Measurements from ENCODE around the gene NTM.

NTM gene

DNA sequence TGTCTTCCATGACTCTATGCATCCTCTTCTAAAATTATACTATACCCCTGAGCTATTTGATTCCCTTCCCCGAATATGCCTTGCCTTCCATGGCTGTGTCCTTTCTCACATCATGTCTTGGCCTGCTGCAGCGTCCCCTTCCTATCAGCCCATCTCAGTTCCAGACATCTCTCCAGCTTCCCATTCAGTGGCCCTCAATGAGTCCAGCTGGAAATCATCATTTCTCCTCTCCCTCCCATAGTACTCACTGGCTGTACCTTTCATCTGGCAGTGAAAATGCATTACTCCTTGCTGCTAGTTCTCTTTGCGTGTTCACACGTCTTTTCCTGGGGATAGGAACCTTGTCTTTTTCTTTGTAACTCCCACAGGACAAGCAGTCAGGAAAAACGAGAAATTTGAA, 486.8 kb downstream of the NTM start:
- no peaks in the 10 kb centered on the region for H3K9me3 ChIP-seq (ENCODE audit: control insufficient read depth, insufficient read depth, low read depth, low read length)
- no peaks in the 10 kb centered on the region for H3K4me1 ChIP-seq (ENCODE audit: control insufficient read depth, insufficient read depth, low read length)
- no peak overlapping the region for H3K4me3 ChIP-seq (ENCODE audit: low read depth, low read length)
- no peaks in the 10 kb centered on the region for H3K36me3 ChIP-seq (ENCODE audit: control insufficient read depth in 2 of 2, insufficient read depth in 1 of 2, low read length in 2 of 2)
- POLR2A ChIA-PET, result no interaction called here
- CTCF ChIA-PET, result interaction anchor here (0.5 to 1.9 kb wide), 3 partner anchors 11 to 793 kb away, joined by 3 to 6 read pairs (median 3); no protein-coding TSS in a partner anchor
- no peak overlapping the region for H3K27ac ChIP-seq (ENCODE audit: extremely low read depth, low read depth, low read length)
- no peak for TF ChIP-seq ZNF239 (tag by site-specific recombination; IDR thresholded peaks at IDR 0.05)
- no peak for TF ChIP-seq GFI1B (tag by site-specific recombination; IDR thresholded peaks at IDR 0.05)
- TF ChIP-seq SCRT2 (tag by site-specific recombination; IDR thresholded peaks at IDR 0.05), result no peak
- TF ChIP-seq ZNF830 (tag by site-specific recombination; IDR thresholded peaks at IDR 0.05; ENCODE audit: low read depth), result no peak

DNA sequence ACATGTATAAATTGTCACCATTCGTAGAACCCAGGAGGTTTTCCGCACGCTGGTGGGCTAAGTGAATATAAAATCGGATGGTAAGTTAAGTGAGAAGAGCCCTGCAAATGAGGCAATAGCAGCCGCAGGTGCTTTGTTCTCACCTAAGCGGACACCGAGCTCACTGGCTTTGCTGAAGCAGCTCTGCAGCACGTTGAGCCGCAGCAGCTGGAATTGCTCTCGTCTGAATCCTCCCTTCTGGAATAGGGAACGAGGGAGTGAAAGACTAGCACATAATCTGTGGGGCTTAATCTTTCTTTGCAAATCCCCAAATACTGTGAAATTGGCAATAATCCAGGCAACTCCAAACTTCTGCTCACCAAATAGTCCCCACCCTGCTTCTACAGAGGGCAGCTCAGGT, 488.1 kb downstream of the NTM start:
- no peak for TF ChIP-seq ZBTB7A (tag by site-specific recombination; IDR thresholded peaks at IDR 0.05; ENCODE audit: low read depth)
- TF ChIP-seq KLF9 (tag by site-specific recombination; IDR thresholded peaks at IDR 0.05; ENCODE audit: low read depth), result no peak
- TF ChIP-seq ZNF132 (tag by site-specific recombination; IDR thresholded peaks at IDR 0.05; ENCODE audit: borderline replicate concordance), result no peak
- TF ChIP-seq ZNF146 (tag by site-specific recombination; IDR thresholded peaks at IDR 0.05), result no peak
- TF ChIP-seq PRDM1 (tag by site-specific recombination; IDR thresholded peaks at IDR 0.05), result no peak
- no peak for TF ChIP-seq ZNF350 (tag by site-specific recombination; IDR thresholded peaks at IDR 0.05)
- TF ChIP-seq, protein P1, sequence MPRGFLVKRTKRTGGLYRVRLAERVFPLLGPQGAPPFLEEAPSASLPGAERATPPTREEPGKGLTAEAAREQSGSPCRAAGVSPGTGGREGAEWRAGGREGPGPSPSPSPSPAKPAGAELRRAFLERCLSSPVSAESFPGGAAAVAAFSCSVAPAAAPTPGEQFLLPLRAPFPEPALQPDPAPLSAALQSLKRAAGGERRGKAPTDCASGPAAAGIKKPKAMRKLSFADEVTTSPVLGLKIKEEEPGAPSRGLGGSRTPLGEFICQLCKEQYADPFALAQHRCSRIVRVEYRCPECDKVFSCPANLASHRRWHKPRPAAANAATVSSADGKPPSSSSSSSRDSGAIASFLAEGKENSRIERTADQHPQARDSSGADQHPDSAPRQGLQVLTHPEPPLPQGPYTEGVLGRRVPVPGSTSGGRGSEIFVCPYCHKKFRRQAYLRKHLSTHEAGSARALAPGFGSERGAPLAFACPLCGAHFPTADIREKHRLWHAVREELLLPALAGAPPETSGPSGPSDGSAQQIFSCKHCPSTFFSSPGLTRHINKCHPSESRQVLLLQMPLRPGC (tag by site-specific recombination; IDR thresholded peaks at IDR 0.05), result no peak
- TF ChIP-seq ZNF621 (tag by site-specific recombination; IDR thresholded peaks at IDR 0.05), result no peak
- TF ChIP-seq ZNF248 (tag by site-specific recombination; IDR thresholded peaks at IDR 0.05), result no peak
- TF ChIP-seq ZNF366 (tag by site-specific recombination; conservative IDR thresholded peaks at IDR 0.05), result no peak
- no peak for TF ChIP-seq ZNF426 (tag by site-specific recombination; IDR thresholded peaks at IDR 0.05)
- TF ChIP-seq, protein P2, sequence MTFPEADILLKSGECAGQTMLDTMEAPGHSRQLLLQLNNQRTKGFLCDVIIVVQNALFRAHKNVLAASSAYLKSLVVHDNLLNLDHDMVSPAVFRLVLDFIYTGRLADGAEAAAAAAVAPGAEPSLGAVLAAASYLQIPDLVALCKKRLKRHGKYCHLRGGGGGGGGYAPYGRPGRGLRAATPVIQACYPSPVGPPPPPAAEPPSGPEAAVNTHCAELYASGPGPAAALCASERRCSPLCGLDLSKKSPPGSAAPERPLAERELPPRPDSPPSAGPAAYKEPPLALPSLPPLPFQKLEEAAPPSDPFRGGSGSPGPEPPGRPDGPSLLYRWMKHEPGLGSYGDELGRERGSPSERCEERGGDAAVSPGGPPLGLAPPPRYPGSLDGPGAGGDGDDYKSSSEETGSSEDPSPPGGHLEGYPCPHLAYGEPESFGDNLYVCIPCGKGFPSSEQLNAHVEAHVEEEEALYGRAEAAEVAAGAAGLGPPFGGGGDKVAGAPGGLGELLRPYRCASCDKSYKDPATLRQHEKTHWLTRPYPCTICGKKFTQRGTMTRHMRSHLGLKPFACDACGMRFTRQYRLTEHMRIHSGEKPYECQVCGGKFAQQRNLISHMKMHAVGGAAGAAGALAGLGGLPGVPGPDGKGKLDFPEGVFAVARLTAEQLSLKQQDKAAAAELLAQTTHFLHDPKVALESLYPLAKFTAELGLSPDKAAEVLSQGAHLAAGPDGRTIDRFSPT (tag by site-specific recombination; IDR thresholded peaks at IDR 0.05), result no peak
- no peak for TF ChIP-seq ZNF501 (tag by site-specific recombination; IDR thresholded peaks at IDR 0.05)
- no peak for TF ChIP-seq ZEB2 (tag by site-specific recombination; IDR thresholded peaks at IDR 0.05)
- TF ChIP-seq ZNF174 (tag by site-specific recombination; IDR thresholded peaks at IDR 0.05), result no peak
- TF ChIP-seq ZNF121 (tag by site-specific recombination; IDR thresholded peaks at IDR 0.05), result no peak
- TF ChIP-seq ZNF514 (tag by site-specific recombination; IDR thresholded peaks at IDR 0.05), result no peak
- no peak for TF ChIP-seq ZNF558 (tag by site-specific recombination; IDR thresholded peaks at IDR 0.05)
- Histone ChIP-seq H3K4me3 (ENCODE audit: low read depth, low read length) (no peak overlapping the region), H3K27ac (ENCODE audit: extremely low read depth, low read depth, low read length) (no peak overlapping the region), H3K4me1 (ENCODE audit: control insufficient read depth, insufficient read depth, low read length) (no peaks in the 10 kb centered on the region), H3K36me3 (ENCODE audit: control insufficient read depth in 2 of 2, insufficient read depth in 1 of 2, low read length in 2 of 2) (no peaks in the 10 kb centered on the region), H3K9me3 (ENCODE audit: control insufficient read depth, insufficient read depth, low read depth, low read length) (no peaks in the 10 kb centered on the region)
- ChIA-PET POLR2A (no interaction called here), CTCF (interaction anchor here (0.7 to 1.2 kb wide), 4 partner anchors 9 to 170 kb away, joined by 3 to 6 read pairs (median 4); no protein-coding TSS in a partner anchor)

Data from HEK293 (cell line).